ENCODE data around the gene USHBP1. TPM values are rescaled to one million over a fixed set of nuclear protein-coding genes. Genes with fewer than 3 reads are reported as not detected.
"Not testable (repeated sequence)": the region's sequence is repeated elsewhere in the genome, so short reads cannot be mapped to it uniquely, and the experiment has no call there.

The USHBP1 gene
- total RNA-seq, 2 donors from 2014 or later = 4.3 to 6.6 TPM

GRCh38 chr19:17296976-17297375, 32.4 kb upstream of the USHBP1 start:
- Histone ChIP-seq H3K4me1 (peaks cover 0 to 10% of the 10 kb centered on the region in 2 donors), H3K36me3 (peaks cover 6% of the 10 kb centered on the region), H3K27ac (no peak overlapping the region), H3K9me3 (no peaks in the 10 kb centered on the region), H3K4me3 (no peak overlapping the region), H3K27me3 (no peaks in the 10 kb centered on the region)
- DNase-seq (ENCODE audit: low spot score) = no peak
- no peak for TF ChIP-seq CTCF (IDR thresholded peaks at IDR 0.05)

GRCh38 chr19:17296273-17296672, 31.7 kb upstream of the USHBP1 start:
- Histone ChIP-seq H3K36me3 (peaks cover 6% of the 10 kb centered on the region), H3K4me3 (no peak overlapping the region), H3K27ac (no peak overlapping the region), H3K9me3 (no peaks in the 10 kb centered on the region), H3K27me3 (no peaks in the 10 kb centered on the region), H3K4me1 (peaks cover 0 to 10% of the 10 kb centered on the region in 2 donors)
- no peak for DNase-seq (ENCODE audit: low spot score)
- TF ChIP-seq CTCF (IDR thresholded peaks at IDR 0.05) = no peak

GRCh38 chr19:17295551-17295950, 31.0 kb upstream of the USHBP1 start:
- not testable (repeated sequence) for H3K9me3 ChIP-seq; H3K4me1 ChIP-seq; H3K4me3 ChIP-seq; H3K36me3 ChIP-seq; H3K27me3 ChIP-seq; DNase-seq (ENCODE audit: low spot score); H3K27ac ChIP-seq

- Histone ChIP-seq H3K27me3 (no peaks in the 10 kb centered on the region), H3K27ac (no peak overlapping the region), H3K36me3 (peaks cover 6% of the 10 kb centered on the region), H3K4me1 (peaks cover 0 to 17% of the 10 kb centered on the region in 2 donors), H3K9me3 (no peaks in the 10 kb centered on the region), H3K4me3 (no peak overlapping the region)
- DNase-seq (ENCODE audit: low spot score) = no peak
- no peak for TF ChIP-seq CTCF (IDR thresholded peaks at IDR 0.05)
These were observed 29.7 kb upstream of the USHBP1 start for GRCh38 chr19:17294051-17294891.

- Histone ChIP-seq H3K36me3 (peaks cover 6% of the 10 kb centered on the region), H3K4me1 (peaks cover 0 to 17% of the 10 kb centered on the region in 2 donors), H3K27ac (no peak overlapping the region), H3K4me3 (no peak overlapping the region), H3K9me3 (no peaks in the 10 kb centered on the region), H3K27me3 (no peaks in the 10 kb centered on the region)
- DNase-seq (ENCODE audit: low spot score) = no peak
- no peak for TF ChIP-seq CTCF (IDR thresholded peaks at IDR 0.05)
These were observed 29.1 kb upstream of the USHBP1 start for GRCh38 chr19:17293605-17294004.

GRCh38 chr19:17292301-17293074, 27.9 kb upstream of the USHBP1 start:
- Histone ChIP-seq H3K27me3 (no peaks in the 10 kb centered on the region), H3K36me3 (no peaks in the 10 kb centered on the region), H3K27ac (peak overlapping the region; percentile 50 to 53), H3K4me1 (peaks cover 0 to 17% of the 10 kb centered on the region in 2 donors), H3K4me3 (peak overlapping the region; percentile 20 to 56), H3K9me3 (no peaks in the 10 kb centered on the region)
- TF ChIP-seq CTCF (IDR thresholded peaks at IDR 0.05) = peak; percentile 50 to 73
- peak; percentile 82 for DNase-seq (ENCODE audit: low spot score)
